Mononuclear cell (primary cell): ENCODE data around the gene UTP4. TPM values are rescaled to one million over a fixed set of nuclear protein-coding genes. Genes with fewer than 3 reads are reported as not detected.
A peak's percentile ranks its signal among the peaks of the same experiment; 100 is the strongest.

Experiments used
- H3K27me3 ChIP-seq: 2 replicates; pipeline ENCODE4 v1.6.0; 2011; ENCODE audit warnings: low read length, control low read depth; ENCODE audit not compliant: insufficient read depth
- H3K4me1 ChIP-seq: 2 replicates; pipeline ENCODE4 v1.5.1; 2011; ENCODE audit warnings: mild to moderate bottlenecking, low read length, control low read depth; ENCODE audit not compliant: insufficient read depth
- H3K4me3 ChIP-seq: 2 replicates; pipeline ENCODE4 v1.5.1; 2011; ENCODE audit warnings: mild to moderate bottlenecking, low read length, moderate library complexity
- H3K9me3 ChIP-seq: 2 replicates; pipeline ENCODE4 v1.5.1; 2011; ENCODE audit warnings: low read depth, mild to moderate bottlenecking, control low read depth, low read length
- total RNA-seq: library from RNA; depleted of rRNA; stranded (reverse); fragments of >200 nt; gene quantifications from one replicate; pipeline ENCODE4 v1.2.3, GENCODE V29; 2012

UTP4 gene
- total RNA-seq, 1 donor = 19.7 TPM

DNA sequence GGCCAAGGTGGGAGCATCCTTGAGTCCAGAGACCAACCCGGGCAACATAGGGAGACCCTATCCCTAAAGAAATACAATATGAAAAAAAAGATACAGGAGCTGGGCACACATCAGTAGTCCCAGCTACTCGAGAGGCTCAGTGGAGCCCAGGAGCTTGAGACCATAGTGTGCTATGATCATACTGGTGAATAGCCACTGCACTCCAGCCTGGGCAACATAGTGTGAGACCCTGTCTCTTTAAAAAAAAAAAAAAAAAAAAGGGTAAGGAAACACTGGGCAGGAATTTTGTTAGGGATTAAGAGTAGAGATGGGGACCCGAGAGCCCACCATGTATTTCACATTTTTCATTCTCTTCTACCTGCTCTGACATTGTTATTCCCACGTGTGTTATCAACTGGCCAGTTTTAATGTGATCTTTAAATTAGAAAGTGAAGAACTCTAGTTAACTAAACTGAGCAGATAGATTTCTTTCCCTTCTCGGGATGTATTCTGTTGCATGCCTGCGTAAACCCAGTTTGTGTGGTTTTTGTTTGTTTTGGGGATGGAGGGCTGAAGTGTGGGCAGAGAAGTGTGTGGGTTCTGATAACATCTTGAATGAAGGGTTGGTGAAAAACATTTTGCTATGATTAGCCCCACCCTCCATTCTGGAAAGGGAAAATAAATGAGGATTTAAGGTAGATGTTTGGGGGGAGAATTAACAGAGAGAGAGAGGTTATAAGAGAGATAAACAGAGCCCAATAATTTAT, 37.3 kb downstream of the UTP4 start:
- Histone ChIP-seq H3K9me3 (no peaks in the 10 kb centered on the region), H3K4me1 (peaks cover 34% of the 10 kb centered on the region), H3K4me3 (no peak overlapping the region), H3K27me3 (no peaks in the 10 kb centered on the region)

DNA sequence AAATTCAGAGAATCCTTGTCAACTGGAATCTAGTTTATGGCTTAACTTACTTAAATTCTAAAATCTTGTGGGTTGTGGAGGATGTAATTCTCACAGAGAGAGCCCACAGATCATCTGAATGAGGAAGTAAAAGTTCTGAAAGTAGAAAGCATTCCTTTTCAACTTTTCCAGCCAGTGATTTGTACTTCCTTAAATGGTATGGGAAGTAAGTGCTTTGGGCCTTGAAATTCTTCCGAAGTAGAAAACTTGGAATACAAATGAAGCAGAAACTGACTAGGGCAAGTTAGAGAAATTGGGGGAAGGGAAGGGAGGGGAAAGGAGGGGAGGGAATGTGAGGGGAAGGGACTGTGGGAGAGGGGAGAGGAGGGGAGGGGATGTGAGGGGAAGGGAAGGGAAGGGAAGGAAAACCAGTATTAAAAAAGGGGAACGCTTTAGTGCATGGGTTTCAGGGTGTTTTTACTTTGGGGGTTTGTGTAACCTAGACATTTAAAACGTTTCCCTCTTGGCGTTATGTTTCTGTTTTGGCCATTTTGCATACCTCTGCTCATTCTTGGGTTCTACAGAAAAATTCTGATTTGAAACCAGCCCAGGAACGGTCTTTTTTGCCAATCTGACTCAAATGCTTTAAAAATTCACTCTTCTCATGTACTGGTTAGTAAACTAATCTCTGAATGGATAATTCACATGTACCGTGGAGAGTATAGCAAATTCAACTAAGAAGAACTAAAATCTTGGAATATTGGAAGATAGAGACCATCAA, 39.1 kb downstream of the UTP4 start:
- H3K4me3 ChIP-seq = no peak overlapping the region
- peaks cover 26% of the 10 kb centered on the region for H3K4me1 ChIP-seq
- H3K9me3 ChIP-seq = no peaks in the 10 kb centered on the region
- H3K27me3 ChIP-seq = no peaks in the 10 kb centered on the region

DNA sequence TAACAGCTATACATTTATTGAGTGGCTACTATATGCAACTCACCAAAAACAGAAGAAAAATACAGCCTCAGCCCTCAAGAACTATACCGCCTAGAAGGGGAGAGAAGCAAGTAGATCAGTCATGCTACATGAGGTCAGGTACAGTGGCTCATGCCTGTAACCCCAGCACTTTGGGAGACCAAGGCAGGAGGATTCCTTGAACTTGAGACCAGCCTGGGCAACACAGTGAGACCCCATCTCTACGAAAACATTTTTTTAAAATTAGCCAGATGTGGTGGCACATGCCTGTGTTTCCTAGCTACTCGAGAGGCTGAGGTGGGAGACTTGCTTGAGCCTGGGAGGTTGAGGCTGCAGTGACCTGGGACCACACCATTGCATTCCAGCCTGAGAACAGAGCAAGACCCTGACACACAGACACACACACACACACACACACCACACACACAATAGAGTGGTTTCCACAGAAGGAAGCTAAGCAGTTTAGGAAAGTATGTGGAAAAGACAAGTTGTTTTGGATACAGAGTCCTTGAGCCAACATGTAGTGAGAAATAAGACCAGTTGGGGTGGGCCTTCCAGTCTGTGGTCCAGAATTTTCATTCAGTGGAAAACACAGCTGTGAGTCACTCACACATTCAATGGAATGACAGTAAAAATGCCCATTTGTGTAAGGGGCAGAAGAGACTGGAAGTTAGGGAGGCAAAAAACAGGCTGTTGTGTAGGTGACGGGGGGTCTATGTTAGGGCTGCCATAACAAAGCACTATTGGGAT, 43.8 kb downstream of the UTP4 start:
- peaks cover 28% of the 10 kb centered on the region for H3K4me1 ChIP-seq
- no peaks in the 10 kb centered on the region for H3K9me3 ChIP-seq
- no peaks in the 10 kb centered on the region for H3K27me3 ChIP-seq
- H3K4me3 ChIP-seq = no peak overlapping the region

DNA sequence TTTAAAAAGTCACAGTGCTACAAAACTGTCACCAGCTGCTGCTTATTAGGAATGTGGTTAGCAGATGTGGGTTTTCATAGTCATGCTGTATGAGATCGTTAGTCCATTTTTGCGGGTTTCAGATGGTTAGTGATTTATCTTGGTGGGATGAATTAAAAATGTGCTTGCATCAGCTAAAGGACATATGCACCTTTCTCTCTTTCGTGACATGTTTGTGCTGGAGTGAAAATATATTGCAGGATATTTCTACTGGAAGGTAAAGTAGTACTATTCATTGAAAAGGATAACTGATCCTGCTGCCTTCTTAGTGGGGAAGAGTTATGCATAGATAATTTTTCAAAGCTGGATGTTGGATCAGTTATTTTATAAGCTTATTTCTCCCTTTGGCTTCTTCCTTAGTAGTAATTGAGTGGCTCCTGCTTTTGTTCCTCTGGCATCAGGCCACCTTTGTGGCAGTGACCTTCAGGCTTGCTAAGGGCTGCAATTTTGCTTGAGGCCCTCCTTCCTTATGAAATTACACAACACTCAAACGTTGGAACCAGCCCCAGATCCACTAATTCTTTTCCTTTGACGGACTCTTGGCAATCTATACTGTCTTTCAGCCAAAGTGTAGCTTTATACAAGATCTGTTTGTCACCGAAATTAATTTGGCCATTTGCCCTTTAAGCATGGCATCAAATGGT, 47.0 kb downstream of the UTP4 start:
- Histone ChIP-seq H3K4me3 (no peak overlapping the region), H3K4me1 (peaks cover 7% of the 10 kb centered on the region), H3K9me3 (no peaks in the 10 kb centered on the region), H3K27me3 (no peaks in the 10 kb centered on the region)

DNA sequence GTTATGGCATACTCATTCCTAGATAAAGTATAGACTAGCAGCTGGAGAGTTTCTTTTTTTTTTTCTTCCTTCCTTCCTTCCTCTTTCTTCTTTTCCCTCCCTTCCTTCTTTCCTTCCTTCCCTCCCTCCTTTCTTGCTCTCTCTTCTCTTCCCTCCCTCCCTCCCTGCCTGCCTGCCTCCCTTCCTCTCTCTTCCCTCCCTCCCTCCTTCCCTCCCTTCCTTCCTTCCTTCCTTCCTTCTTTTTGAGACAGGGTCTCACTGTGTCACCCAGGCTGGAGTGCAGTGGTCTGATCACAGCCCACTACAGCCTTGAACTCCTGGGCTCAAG, 47.5 kb downstream of the UTP4 start:
- Histone ChIP-seq H3K4me3 (no peak overlapping the region), H3K4me1 (peaks cover 9% of the 10 kb centered on the region), H3K9me3 (no peaks in the 10 kb centered on the region), H3K27me3 (no peaks in the 10 kb centered on the region)

DNA sequence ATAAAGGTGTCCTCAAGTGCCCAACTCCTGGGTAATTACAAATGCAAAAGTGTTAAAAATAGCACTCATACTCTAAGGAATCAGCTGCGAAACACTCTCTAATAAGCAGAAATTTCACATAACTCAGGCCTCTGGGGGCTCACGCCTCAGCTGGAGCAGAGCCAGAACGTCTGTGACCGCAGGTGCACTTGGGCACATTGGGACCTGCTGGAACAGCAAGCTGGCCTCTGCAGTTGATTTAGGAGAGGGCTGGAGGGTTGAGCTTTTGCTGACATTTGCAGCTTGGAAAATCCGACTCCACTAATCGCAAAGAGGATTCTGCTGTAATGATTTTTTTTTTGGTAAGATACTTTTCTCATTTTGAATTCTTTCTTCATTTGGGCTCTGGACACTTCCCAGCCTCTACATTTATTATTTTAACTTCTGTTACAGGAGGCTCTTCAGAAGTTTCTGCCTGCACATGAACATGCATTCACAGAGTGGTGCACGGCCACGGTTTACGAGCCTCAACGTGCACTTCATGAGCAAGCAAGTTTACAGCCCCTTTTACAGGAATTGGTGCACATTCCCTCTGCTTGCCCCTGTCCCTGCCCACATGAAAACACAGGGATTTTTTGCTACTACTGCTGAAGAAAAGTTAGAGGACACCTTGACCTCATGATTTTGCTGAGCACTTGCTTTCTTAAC, 50.4 kb downstream of the UTP4 start:
- H3K4me3 ChIP-seq = no peak overlapping the region
- H3K27me3 ChIP-seq = no peaks in the 10 kb centered on the region
- H3K9me3 ChIP-seq = no peaks in the 10 kb centered on the region
- peaks cover 28% of the 10 kb centered on the region for H3K4me1 ChIP-seq

DNA sequence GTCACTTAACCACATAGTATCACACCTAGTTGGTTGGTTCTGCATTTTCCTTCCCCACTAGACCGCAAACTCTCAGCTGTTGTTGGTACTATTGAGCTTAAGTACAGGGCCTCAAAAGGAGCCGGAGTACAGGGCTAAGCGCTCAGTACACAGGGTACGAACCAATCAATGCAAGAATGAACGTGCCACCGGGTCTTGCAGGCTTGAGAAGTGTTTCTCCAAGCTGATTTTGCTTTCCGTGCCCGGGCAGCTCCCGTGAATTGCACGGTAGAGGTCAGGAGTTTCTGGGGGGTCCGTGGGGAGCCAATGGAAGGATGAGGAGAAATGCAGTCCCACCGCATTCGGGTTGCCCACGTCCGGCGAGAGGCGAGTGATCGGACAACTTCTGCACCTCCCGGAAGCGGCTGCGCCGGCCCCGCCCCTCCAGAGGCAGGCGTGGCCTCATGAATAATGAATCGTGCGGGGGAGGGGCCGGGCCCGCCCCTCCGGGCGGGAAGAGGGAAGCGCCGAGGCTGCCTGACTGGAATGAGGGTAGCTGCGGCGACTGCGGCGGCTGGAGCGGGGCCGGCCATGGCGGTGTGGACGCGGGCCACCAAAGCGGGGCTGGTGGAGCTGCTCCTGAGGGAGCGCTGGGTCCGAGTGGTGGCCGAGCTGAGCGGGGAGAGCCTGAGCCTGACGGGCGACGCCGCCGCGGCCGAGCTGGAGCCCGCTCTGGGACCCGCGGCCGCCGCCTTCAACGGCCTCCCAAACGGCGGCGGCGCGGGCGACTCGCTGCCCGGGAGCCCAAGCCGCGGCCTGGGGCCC, 54.4 kb downstream of the UTP4 start, which contains the start of gene SNTB2:
SNTB2 (plus strand) TSS at position 523 of the 804 bp plus-strand sequence; CDS start at position 526, 3 bp downstream.
- no peaks in the 10 kb centered on the region for H3K9me3 ChIP-seq
- H3K4me3 ChIP-seq = peak within 1 kb of the TSS; percentile 71
- H3K4me1 ChIP-seq = peaks cover 51% of the 10 kb centered on the region
- peaks cover 8% of the 10 kb centered on the region for H3K27me3 ChIP-seq

DNA sequence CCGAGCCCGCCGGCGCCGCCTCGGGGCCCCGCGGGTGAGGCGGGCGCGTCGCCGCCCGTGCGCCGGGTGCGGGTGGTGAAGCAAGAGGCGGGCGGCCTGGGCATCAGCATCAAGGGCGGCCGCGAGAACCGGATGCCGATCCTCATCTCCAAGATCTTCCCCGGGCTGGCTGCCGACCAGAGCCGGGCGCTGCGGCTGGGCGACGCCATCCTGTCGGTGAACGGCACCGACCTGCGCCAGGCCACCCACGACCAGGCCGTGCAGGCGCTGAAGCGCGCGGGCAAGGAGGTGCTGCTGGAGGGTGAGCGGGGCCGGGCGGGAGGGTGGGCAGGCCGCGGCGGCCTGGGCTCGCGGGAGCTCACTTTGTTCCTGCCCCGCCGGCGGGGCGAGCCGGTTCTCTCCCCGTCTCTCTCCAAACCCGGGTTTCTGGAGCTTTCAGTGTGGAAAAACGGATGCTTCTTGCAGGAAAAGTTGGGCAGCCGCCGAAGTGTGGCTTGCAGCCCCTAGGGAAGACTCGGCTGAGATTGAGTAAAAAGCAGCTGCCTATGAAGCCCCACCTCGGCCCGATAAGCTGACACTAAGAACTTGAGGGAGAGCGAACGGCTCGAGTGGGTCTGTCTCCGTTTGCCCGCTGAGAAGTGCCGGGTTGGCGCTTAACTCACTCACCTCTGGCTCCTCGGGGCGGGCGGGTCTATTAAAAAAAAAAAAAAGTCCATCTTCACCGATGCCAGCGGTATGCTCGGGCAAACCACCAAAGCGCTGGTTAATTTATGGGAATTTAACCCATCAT, 55.2 kb downstream of the UTP4 start:
- Histone ChIP-seq H3K27me3 (peaks cover 8% of the 10 kb centered on the region), H3K4me3 (peak overlapping the region; percentile 71), H3K4me1 (peaks cover 51% of the 10 kb centered on the region), H3K9me3 (no peaks in the 10 kb centered on the region)

DNA sequence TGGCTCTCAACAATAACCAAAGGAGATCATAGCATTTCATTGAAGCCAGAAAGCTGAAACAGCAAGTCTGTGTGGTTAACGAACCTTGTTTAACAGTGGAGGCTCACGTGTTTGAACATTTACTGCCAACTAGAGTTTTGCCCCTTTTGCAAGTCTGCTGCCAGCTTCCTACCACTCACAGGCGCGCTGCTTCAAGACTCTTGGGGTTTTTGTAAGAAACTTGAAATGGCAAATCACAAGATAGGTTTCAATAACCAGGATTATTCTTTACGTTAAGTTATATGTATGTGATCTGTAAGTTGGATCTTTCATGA, 55.7 kb downstream of the UTP4 start:
- peak overlapping the region; percentile 71 for H3K4me3 ChIP-seq
- peaks cover 51% of the 10 kb centered on the region for H3K4me1 ChIP-seq
- H3K9me3 ChIP-seq = no peaks in the 10 kb centered on the region
- H3K27me3 ChIP-seq = peaks cover 8% of the 10 kb centered on the region

DNA sequence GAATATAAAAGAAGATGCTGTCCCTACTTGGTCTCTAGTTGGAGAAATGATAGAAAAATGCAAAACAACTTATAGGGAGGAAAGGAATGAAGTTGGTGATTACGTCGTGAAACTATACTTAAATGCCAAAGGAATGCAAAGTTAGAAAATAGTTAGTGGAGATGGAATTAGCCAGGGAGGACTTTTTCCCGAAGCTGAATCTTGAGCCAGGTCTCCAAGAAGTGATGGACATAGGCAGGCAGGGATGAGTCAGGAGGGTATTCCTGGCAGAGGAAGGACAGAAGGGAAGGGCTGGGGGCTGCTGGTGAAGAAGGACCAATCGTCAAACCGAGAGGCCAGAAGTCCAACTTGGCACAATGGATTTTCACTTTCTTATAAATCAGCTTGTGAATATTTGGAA, 56.3 kb downstream of the UTP4 start:
- peaks cover 51% of the 10 kb centered on the region for H3K4me1 ChIP-seq
- H3K9me3 ChIP-seq = no peaks in the 10 kb centered on the region
- no peak overlapping the region for H3K4me3 ChIP-seq
- H3K27me3 ChIP-seq = peaks cover 8% of the 10 kb centered on the region

DNA sequence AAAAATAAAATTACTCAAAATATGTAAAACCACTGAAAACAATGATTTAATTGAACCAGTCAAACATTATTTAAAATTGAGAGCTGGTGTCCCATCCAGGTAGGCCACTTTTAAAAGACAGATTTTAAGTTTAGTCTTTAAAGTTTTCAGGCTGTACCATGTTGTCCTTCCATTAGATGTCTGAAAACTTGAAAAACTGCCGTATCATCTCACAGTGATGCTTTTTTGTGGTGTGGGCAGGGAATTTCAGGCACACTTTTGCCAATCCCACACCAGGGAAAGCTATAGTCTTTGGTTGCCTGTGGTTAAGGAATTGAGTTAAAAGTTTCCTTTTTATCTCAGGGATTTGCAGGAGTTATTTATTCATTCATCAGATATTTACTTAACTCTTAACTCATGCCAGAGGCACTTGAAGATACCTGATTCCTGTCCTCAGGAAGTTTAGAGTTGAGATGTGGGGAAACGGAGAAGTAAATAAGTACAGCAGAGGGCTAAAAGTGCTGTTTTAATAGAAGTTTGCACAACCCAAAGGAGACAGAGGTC, 57.7 kb downstream of the UTP4 start:
- H3K4me1 ChIP-seq = peaks cover 47% of the 10 kb centered on the region

DNA sequence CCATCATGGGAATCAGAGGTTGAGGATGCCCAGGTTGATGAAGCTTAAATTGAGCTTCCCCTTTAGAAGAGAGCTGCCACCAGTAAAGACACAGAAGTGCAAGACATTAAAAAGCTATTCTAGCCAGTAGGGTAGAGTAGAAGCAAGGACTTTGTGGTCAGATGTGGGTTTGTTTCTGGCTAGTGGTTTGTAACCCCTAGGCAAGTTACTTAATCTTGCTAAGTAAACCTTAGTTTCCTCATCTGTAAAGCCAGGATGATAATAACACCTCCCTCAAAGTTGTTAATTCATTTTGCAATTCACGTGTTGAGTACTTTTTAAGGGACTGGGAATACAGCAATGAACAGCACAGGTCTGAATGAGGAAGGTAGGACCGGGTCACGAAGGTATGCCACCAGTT, 58.1 kb downstream of the UTP4 start:
- Histone ChIP-seq H3K4me1 (peaks cover 43% of the 10 kb centered on the region), H3K4me3 (no peak overlapping the region)

More for the DNA sequence above, 57.7 kb downstream of the UTP4 start:
- H3K4me3 ChIP-seq = no peak overlapping the region
- H3K27me3 ChIP-seq = peaks cover 8% of the 10 kb centered on the region
- H3K9me3 ChIP-seq = no peaks in the 10 kb centered on the region

DNA sequence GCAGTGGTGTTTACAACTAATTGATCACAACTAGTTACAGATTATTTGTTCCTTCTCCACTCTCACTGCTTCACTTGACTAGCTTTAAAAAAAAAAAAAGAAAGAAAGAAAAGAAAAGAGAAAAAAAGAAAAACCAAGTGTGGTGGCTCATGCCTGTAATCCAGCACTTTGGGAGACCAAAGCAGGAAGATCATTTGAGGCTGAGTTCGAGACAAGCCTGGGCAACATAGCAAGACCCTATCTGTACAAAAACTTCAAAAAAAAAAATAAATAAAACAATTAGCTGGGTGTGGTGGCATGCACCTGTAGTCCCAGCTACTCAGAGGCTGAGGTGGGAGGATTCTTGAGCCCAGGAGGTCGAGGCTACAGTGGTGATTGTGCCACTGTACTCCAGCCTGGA, 58.7 kb downstream of the UTP4 start:
- Histone ChIP-seq H3K27me3 (peaks cover 8% of the 10 kb centered on the region), H3K9me3 (no peaks in the 10 kb centered on the region), H3K4me3 (no peak overlapping the region), H3K4me1 (peaks cover 37% of the 10 kb centered on the region)

More for the DNA sequence above, 58.1 kb downstream of the UTP4 start:
- Histone ChIP-seq H3K9me3 (no peaks in the 10 kb centered on the region), H3K27me3 (peaks cover 8% of the 10 kb centered on the region)
